ENCODE measurements around the gene PRKD1.

PRKD1 gene

DNA sequence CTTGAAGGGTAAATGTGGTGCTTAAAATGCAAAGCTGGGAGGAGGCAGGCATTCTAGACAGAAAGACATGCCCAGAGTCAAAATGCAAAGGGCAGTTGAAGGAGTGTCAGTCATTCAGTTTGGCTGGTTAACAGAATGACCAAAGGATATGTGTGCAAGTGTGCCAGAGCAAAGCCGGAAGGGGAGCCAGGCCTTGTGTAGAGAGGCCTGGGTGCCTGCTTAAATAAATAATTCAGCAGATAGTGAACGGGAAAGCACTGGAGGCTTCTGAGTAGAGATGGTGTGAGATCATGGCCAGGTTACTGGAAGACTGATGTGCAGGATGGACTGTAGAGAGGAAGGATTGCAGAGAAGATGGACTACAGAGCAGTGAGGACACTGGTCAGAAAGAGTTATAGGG, 244.9 kb downstream of the PRKD1 start:
- Histone ChIP-seq H3K27ac (ENCODE audit: low read depth, low read length, severe bottlenecking) (no peak overlapping the region), H3K4me1 (ENCODE audit: control insufficient read depth, insufficient read depth, low read length, poor library complexity, severe bottlenecking) (peaks cover 5% of the 10 kb centered on the region), H3K9me3 (ENCODE audit: control insufficient read depth, low read length) (no peaks in the 10 kb centered on the region), H3K4me3 (ENCODE audit: extremely low read depth, insufficient read depth, low read length, poor library complexity, severe bottlenecking) (no peak overlapping the region), H3K36me3 (ENCODE audit: control insufficient read depth, insufficient read depth, low read length) (no peaks in the 10 kb centered on the region)
- WGBS, 2 experiments (ENCODE audit: insufficient coverage in 2 of 2): 89% methylated on average over 2 of the region's 2 CpGs

GRCh38 chr14:29681316-29681715, 246.3 kb downstream of the PRKD1 start:
- Histone ChIP-seq H3K4me1 (ENCODE audit: control insufficient read depth, insufficient read depth, low read length, poor library complexity, severe bottlenecking) (no peaks in the 10 kb centered on the region), H3K4me3 (ENCODE audit: extremely low read depth, insufficient read depth, low read length, poor library complexity, severe bottlenecking) (no peak overlapping the region), H3K27ac (ENCODE audit: low read depth, low read length, severe bottlenecking) (no peak overlapping the region), H3K9me3 (ENCODE audit: control insufficient read depth, low read length) (no peaks in the 10 kb centered on the region), H3K36me3 (ENCODE audit: control insufficient read depth, insufficient read depth, low read length) (no peaks in the 10 kb centered on the region)
- no CpG with 5 or more reads among the region's 1 CpG for WGBS, 2 experiments (ENCODE audit: insufficient coverage in 2 of 2)

GRCh38 chr14:29674566-29675285, 252.9 kb downstream of the PRKD1 start:
- no peaks in the 10 kb centered on the region for H3K36me3 ChIP-seq (ENCODE audit: control insufficient read depth, insufficient read depth, low read length)
- no peaks in the 10 kb centered on the region for H3K4me1 ChIP-seq (ENCODE audit: control insufficient read depth, insufficient read depth, low read length, poor library complexity, severe bottlenecking)
- no peak overlapping the region for H3K27ac ChIP-seq (ENCODE audit: low read depth, low read length, severe bottlenecking)
- H3K4me3 ChIP-seq (ENCODE audit: extremely low read depth, insufficient read depth, low read length, poor library complexity, severe bottlenecking): no peak overlapping the region
- no peaks in the 10 kb centered on the region for H3K9me3 ChIP-seq (ENCODE audit: control insufficient read depth, low read length)
- 92 to 100% methylated on average over 2 of the region's 7 CpGs for WGBS, 2 experiments (ENCODE audit: insufficient coverage in 2 of 2)

DNA sequence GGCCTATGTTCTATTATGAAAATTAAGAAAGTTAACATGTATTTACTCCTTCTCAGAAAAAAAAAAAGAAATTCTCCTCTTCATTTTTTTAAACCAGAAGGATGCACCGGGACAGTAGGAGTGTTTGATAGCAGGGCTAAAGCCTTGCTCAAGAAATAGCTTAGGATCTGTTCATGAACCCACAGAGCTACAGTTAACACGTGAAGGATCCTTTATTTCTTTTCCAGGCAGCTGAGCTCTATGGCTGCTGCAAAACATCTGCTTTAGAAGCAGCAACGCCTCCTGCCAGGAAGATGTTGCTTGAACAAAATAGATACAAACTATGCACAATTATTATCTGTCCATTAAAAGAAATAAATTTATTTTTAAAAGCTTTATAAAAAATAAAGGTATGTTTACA, 254.8 kb downstream of the PRKD1 start:
- Histone ChIP-seq H3K36me3 (ENCODE audit: control insufficient read depth, insufficient read depth, low read length) (no peaks in the 10 kb centered on the region), H3K9me3 (ENCODE audit: control insufficient read depth, low read length) (no peaks in the 10 kb centered on the region), H3K4me3 (ENCODE audit: extremely low read depth, insufficient read depth, low read length, poor library complexity, severe bottlenecking) (no peak overlapping the region), H3K4me1 (ENCODE audit: control insufficient read depth, insufficient read depth, low read length, poor library complexity, severe bottlenecking) (no peaks in the 10 kb centered on the region), H3K27ac (ENCODE audit: low read depth, low read length, severe bottlenecking) (no peak overlapping the region)
- 83 to 100% methylated on average over 1 of the region's 3 CpGs for WGBS, 2 experiments (ENCODE audit: insufficient coverage in 2 of 2)

DNA sequence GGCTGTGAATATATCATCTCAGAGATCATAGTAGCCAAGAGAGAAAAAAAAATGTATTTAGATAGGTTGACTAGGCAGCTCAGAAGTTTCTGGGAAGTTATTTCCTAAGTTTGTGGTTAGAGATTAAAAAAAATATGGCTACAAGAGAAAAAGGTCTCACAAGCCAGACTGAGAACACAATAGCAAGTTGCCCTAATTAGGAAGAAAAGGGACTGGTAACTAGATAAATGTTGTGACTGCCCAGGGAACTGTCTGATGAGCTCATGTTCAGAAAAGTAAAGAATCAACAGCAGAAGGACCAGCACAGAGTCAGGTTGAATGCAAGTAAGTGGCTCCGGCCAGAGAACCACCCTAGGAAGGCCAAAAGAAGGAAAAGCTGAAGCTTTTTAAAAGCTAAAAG, 256.6 kb downstream of the PRKD1 start:
- Histone ChIP-seq H3K9me3 (ENCODE audit: control insufficient read depth, low read length) (no peaks in the 10 kb centered on the region), H3K27ac (ENCODE audit: low read depth, low read length, severe bottlenecking) (no peak overlapping the region), H3K4me1 (ENCODE audit: control insufficient read depth, insufficient read depth, low read length, poor library complexity, severe bottlenecking) (no peaks in the 10 kb centered on the region), H3K4me3 (ENCODE audit: extremely low read depth, insufficient read depth, low read length, poor library complexity, severe bottlenecking) (no peak overlapping the region), H3K36me3 (ENCODE audit: control insufficient read depth, insufficient read depth, low read length) (no peaks in the 10 kb centered on the region)
- WGBS, 2 experiments (ENCODE audit: insufficient coverage in 2 of 2): 100% methylated on average over 1 of the region's 1 CpG

GRCh38 chr14:29668201-29668600, 259.4 kb downstream of the PRKD1 start:
- Histone ChIP-seq H3K4me3 (ENCODE audit: extremely low read depth, insufficient read depth, low read length, poor library complexity, severe bottlenecking) (no peak overlapping the region), H3K36me3 (ENCODE audit: control insufficient read depth, insufficient read depth, low read length) (peaks cover 9% of the 10 kb centered on the region), H3K27ac (ENCODE audit: low read depth, low read length, severe bottlenecking) (no peak overlapping the region), H3K4me1 (ENCODE audit: control insufficient read depth, insufficient read depth, low read length, poor library complexity, severe bottlenecking) (no peaks in the 10 kb centered on the region), H3K9me3 (ENCODE audit: control insufficient read depth, low read length) (no peaks in the 10 kb centered on the region)
- no CpG with 5 or more reads among the region's 1 CpG for WGBS, 2 experiments (ENCODE audit: insufficient coverage in 2 of 2)

GRCh38 chr14:29664515-29664914, 263.1 kb downstream of the PRKD1 start:
- no peaks in the 10 kb centered on the region for H3K4me1 ChIP-seq (ENCODE audit: control insufficient read depth, insufficient read depth, low read length, poor library complexity, severe bottlenecking)
- H3K4me3 ChIP-seq (ENCODE audit: extremely low read depth, insufficient read depth, low read length, poor library complexity, severe bottlenecking): no peak overlapping the region
- WGBS, 2 experiments (ENCODE audit: insufficient coverage in 2 of 2): 93 to 100% methylated on average over 1 to 4 of the region's 5 CpGs
- peaks cover 9% of the 10 kb centered on the region for H3K36me3 ChIP-seq (ENCODE audit: control insufficient read depth, insufficient read depth, low read length)
- no peaks in the 10 kb centered on the region for H3K9me3 ChIP-seq (ENCODE audit: control insufficient read depth, low read length)
- H3K27ac ChIP-seq (ENCODE audit: low read depth, low read length, severe bottlenecking): no peak overlapping the region

DNA sequence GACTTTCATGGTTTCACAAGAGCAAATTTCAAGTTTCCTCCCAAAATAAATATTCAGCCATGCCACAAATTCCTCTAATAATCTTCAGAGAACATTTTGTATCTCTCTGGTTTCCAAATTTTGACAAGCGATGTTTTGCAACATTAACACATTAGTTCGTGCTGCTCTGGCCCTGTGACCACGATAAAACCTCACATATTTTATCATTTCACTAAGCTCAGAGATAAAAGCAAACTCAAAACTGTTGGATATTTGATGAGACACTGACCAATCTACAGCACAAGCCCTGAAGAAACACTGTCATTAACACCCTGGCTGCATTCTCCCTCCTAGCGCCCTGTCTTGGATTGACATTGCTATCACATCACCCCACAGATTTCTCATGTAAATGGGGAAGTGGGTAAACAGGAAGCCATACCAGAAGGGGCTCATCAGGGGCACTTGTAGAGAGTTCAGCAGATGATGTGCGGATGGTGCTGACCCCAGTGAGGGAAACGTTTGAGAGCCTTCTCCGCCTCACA, 264.3 kb downstream of the PRKD1 start:
- Histone ChIP-seq H3K9me3 (ENCODE audit: control insufficient read depth, low read length) (no peaks in the 10 kb centered on the region), H3K27ac (ENCODE audit: low read depth, low read length, severe bottlenecking) (no peak overlapping the region), H3K4me1 (ENCODE audit: control insufficient read depth, insufficient read depth, low read length, poor library complexity, severe bottlenecking) (no peaks in the 10 kb centered on the region), H3K36me3 (ENCODE audit: control insufficient read depth, insufficient read depth, low read length) (peaks cover 9% of the 10 kb centered on the region), H3K4me3 (ENCODE audit: extremely low read depth, insufficient read depth, low read length, poor library complexity, severe bottlenecking) (no peak overlapping the region)
- 53 to 60% methylated on average over 4 to 5 of the region's 7 CpGs for WGBS, 2 experiments (ENCODE audit: insufficient coverage in 2 of 2)

- Histone ChIP-seq H3K36me3 (ENCODE audit: control insufficient read depth, insufficient read depth, low read length) (peaks cover 5% of the 10 kb centered on the region), H3K4me3 (ENCODE audit: extremely low read depth, insufficient read depth, low read length, poor library complexity, severe bottlenecking) (no peak overlapping the region), H3K27ac (ENCODE audit: low read depth, low read length, severe bottlenecking) (no peak overlapping the region), H3K9me3 (ENCODE audit: control insufficient read depth, low read length) (peaks cover 5% of the 10 kb centered on the region), H3K4me1 (ENCODE audit: control insufficient read depth, insufficient read depth, low read length, poor library complexity, severe bottlenecking) (no peaks in the 10 kb centered on the region)
- WGBS, 2 experiments (ENCODE audit: insufficient coverage in 2 of 2): 82 to 100% methylated on average over 2 of the region's 4 CpGs
Observed at GRCh38 chr14:29654901-29655550, 272.6 kb downstream of the PRKD1 start.

- Histone ChIP-seq H3K27ac (ENCODE audit: low read depth, low read length, severe bottlenecking) (no peak overlapping the region), H3K9me3 (ENCODE audit: control insufficient read depth, low read length) (peaks cover 10% of the 10 kb centered on the region), H3K36me3 (ENCODE audit: control insufficient read depth, insufficient read depth, low read length) (peaks cover 10% of the 10 kb centered on the region), H3K4me3 (ENCODE audit: extremely low read depth, insufficient read depth, low read length, poor library complexity, severe bottlenecking) (no peak overlapping the region), H3K4me1 (ENCODE audit: control insufficient read depth, insufficient read depth, low read length, poor library complexity, severe bottlenecking) (no peaks in the 10 kb centered on the region)
Observed at GRCh38 chr14:29653303-29653702, 274.3 kb downstream of the PRKD1 start.

GRCh38 chr14:29652571-29652970, 275.1 kb downstream of the PRKD1 start:
- Histone ChIP-seq H3K4me1 (ENCODE audit: control insufficient read depth, insufficient read depth, low read length, poor library complexity, severe bottlenecking) (no peaks in the 10 kb centered on the region), H3K4me3 (ENCODE audit: extremely low read depth, insufficient read depth, low read length, poor library complexity, severe bottlenecking) (no peak overlapping the region)

More at GRCh38 chr14:29652571-29652970, 275.1 kb downstream of the PRKD1 start:
- Histone ChIP-seq H3K9me3 (ENCODE audit: control insufficient read depth, low read length) (peaks cover 16% of the 10 kb centered on the region), H3K27ac (ENCODE audit: low read depth, low read length, severe bottlenecking) (no peak overlapping the region), H3K36me3 (ENCODE audit: control insufficient read depth, insufficient read depth, low read length) (peaks cover 13% of the 10 kb centered on the region)
